ENCODE results near the gene BTN2A1.
"Not testable (repeated sequence)": the region's sequence is repeated elsewhere in the genome, so short reads cannot be mapped to it uniquely, and the experiment has no call there.

Gene BTN2A1

GRCh38 chr6:26457806-26458688 is at the start of gene BTN2A1:
Gene BTN2A1 (plus strand): TSS chr6:26457955. CDS start chr6:26458637, 682 bp downstream.
- DNase-seq, result peak; percentile 94

DNA sequence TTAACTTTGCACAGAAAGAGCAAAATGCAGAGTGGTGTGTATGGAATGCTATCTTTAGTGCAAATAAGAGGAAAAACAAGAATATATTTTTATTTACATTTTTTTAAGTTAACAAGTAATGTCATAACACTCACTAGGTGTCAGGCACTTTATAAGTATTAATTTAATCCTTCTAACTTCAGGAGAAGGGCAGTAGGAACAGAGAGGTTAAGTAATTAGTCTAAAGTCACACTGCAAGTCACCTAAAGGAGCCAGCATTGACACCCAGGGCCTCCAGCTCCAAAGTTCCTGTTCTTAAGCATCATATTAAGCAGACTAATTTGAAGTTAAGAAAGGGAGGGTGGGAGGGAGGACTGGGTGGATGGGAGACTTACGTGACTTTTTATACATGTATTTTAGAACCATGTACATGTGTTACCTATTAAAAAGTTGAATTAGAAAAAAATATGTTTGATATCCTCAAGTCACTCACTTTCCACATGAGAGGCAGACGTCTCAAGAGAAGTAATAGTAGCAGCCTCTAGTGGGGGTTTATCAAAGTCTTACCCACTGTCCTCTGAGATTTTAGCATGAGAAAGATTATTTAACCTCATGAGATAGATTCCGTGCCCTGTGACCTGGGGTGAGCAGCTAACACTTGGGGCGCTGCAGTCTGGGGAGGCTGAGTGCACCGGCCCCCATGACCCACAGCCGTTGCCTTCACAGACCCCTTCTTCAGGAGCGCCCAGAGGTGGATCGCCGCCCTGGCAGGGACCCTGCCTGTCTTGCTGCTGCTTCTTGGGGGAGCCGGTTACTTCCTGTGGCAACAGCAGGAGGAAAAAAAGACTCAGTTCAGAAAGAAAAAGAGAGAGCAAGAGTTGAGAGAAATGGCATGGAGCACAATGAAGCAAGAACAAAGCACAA is 48.7 kb upstream of the BTN2A1 start:
- DNase-seq, result no peak

- peak; percentile 13 for DNase-seq
Observed at GRCh38 chr6:26411751-26412150, 46.0 kb upstream of the BTN2A1 start.

GRCh38 chr6:26412228-26412627 is 45.5 kb upstream of the BTN2A1 start:
- no peak for DNase-seq

DNA sequence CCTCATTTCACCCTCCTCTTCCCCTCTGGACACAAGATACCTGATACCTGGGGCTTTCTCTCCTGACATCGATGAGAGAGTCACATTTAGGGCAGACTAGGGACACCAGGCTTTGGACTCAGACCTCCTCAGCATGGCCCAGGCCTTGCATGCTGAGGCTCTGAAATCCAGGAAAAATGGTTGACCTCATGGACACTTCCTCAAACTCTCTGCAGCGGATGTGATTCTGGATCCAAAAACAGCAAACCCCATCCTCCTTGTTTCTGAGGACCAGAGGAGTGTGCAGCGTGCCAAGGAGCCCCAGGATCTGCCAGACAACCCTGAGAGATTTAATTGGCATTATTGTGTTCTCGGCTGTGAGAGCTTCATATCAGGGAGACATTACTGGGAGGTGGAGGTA is 44.8 kb upstream of the BTN2A1 start:
- no peak for DNase-seq

DNA sequence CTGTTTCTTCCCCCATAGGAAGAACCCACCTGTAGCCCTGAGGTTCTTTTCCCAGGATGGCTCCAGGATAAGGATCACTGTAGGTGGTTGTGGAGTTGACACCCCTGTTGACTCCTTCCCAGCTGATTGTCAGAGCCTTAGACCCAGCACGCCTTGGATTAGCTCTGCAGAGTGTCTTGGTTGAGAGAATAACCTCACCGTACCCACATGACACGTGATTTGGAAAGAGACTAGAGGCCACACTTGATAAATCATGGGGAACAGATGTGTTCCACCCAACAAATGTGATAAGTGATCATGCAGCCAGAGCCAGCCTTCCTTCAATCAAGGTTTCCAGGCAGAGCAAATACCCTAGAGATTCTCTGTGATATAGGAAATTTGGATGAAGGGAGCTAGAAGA is 43.5 kb upstream of the BTN2A1 start:
- DNase-seq, result no peak

- DNase-seq, result no peak
Observed at GRCh38 chr6:26415036-26415614, 42.6 kb upstream of the BTN2A1 start.

DNA sequence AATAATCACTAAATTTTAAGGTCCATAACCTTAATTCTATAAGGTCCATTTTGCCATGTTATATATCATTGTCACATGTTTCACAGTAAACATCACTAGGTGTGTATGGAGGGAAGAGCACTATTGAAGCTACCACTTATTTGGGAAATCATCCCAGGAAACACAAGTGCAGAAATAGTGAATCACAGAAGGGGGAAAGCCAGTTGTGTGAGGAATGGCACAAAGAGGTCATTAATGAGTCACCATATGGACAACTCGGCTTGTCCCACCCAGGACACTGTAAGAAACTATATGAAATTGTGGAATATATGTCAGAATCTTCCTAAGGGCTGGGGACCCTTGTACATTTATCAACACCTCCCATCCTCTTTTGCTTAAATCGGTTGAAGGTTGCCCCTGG is 42.0 kb upstream of the BTN2A1 start:
- no peak for DNase-seq

GRCh38 chr6:26416288-26416687 is 41.5 kb upstream of the BTN2A1 start:
- no peak for DNase-seq

DNA sequence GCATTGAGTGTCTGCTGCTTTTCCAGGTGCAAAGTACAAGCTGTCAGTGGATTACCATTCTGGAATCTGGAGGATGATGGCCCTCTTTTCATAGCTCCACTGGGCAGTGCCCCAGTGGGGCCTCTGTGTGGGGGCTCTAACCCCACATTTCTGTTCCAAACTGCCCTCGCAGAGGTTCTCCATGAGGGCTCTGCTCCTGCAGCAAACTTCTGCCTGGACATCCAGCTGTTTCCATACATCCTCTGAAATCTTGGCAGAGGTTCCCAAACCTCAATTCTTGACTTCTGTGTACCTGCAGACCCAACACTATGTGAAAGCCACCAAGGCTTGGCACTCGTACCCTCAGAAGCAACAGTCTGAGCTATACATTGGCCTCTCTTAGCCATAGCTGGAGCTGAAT is 39.7 kb upstream of the BTN2A1 start:
- DNase-seq, result not testable (repeated sequence)

DNA sequence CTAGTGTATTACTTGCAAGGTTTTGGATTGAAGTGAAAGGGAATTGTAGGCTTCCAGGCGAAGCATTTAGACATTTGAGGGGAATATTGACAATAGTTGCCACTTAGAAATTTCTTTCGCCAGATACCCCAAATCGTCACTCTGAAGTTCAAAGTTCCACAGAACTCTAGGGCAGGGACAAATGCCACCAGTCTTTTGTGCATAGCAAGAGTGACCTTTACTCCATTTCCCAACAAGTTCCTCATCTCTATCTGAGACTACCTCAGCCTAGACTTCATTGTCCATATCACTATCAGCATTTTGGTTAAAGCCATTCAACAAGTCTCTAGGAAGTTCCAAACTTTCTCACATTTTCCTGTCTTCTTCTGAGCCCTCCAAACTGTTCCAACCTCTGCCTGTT is 39.0 kb upstream of the BTN2A1 start:
- DNase-seq, result not testable (repeated sequence)

GRCh38 chr6:26420688-26421171 is 37.0 kb upstream of the BTN2A1 start:
- DNase-seq, result peak; percentile 44

DNA sequence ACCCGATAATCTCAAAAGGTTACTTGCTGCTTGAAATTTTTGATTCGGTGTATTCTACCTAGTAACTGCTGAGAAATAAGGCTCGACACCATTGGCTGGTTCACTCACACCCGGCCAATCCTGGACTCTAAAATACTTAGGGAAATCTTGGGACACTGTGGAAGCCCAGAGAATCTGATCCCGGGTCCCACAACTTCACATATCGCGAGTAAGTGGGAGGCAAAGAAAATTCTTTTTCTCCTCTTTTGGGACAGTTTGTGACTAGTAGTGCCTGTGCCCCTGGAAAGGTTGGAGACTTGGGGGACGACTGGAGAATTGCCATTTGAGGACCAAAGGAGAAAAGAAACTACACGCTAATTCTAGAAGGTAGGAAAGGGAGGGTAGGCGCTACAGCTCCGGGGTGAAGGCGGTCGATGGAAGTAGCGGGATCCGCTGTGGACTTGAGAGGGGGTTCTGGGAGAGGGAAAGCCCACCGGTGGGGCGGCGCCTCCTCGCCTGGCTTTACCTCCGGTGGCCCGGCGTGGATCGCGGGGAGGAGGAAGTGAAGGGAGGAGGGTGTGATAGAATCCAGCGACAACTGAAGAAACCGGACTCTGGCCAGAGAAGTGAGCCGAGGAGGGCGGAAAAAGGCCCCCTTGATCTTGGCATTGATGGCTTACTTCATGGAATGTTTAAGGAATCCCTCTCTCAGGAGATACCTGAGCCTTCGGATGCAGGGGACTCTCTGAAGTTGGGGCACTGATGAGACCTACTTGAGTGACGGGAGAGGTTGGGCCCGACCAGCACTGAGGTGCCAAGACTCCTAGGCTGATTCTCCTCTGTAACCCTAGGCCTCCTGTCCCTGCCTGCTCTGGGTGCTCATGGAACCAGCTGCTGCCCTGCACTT is 36.3 kb upstream of the BTN2A1 start:
- DNase-seq, result peak; percentile 92

- DNase-seq, result no peak
Observed at GRCh38 chr6:26422329-26422728, 35.4 kb upstream of the BTN2A1 start.

- DNase-seq, result no peak
Observed at GRCh38 chr6:26426691-26427450, 30.9 kb upstream of the BTN2A1 start.

- DNase-seq, result no peak
Observed at GRCh38 chr6:26427451-26427809, 30.3 kb upstream of the BTN2A1 start.

GRCh38 chr6:26428206-26428605 is 29.5 kb upstream of the BTN2A1 start:
- no peak for DNase-seq

- DNase-seq, result no peak
Observed at GRCh38 chr6:26430787-26431186, 27.0 kb upstream of the BTN2A1 start.

DNA sequence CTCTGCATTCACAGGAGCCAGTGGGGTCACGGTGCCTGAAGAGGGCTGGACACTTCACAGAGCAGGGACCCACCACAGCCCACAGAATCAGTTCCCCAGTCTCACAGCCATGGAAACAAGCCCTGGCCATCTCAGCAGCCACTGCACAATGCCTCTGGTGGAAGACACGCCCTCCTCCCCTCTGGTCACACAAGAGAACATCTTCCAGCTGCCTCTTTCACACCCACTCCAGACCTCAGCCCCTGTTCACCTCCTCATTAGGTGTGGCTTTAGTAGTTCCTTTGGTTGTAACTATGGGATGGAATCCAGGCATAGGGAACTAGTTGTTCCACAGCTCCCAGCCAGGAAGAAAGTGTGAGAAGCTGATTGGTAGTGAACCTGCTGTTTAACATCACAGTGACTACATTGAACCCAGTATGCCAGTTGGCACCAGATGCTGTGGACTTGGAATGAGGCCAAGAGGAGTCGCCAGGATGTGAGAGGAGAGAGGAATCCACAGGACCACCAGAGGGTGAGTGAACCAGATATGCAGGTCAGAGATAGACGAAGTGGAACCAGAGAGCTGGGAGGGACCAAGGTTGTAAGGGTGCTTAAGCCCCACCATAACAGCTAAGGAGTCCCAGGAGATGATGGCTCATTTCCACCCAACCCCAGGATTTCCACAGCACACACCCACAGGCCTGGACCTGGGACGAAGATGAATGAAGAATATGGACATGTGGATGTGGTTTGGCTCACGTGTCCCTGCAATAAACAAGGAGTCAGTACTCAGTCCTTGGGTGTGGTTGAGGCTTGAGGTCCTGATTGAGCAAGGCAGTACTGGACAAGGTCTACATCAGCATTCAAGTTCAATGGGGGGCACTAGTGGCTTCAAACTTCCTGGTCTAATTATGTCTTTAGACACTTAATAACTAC is 26.2 kb upstream of the BTN2A1 start:
- DNase-seq, result no peak

GRCh38 chr6:26432627-26433201 is 25.0 kb upstream of the BTN2A1 start:
- peak; percentile 83 for DNase-seq
